ENCODE data around the gene PRKAB1. TPM values are rescaled to one million over a fixed set of nuclear protein-coding genes. Genes with fewer than 3 reads are reported as not detected.

The PRKAB1 gene
- total RNA-seq, 1 experiment from 2014 or later = 32.3 TPM

DNA sequence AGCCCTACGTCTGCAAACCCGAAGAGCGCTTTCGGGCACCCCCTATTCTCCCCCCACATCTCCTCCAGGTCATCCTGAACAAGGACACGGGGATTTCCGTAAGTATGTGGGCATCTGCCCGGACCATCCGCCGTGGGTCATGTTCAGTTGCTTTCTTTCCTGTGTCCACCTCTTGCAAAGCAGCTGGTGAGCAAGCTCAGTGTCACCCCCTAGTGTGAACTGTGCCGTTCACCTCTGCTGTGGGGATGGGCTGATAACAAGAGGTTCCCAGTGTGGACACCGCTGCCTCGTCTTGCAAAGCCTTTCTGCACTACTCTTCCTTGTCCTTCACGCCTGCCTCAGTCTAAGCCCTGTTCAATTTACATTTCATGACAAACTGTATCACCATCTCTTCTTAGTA is 8.6 kb downstream of the PRKAB1 start:
- peaks cover 12% of the 10 kb centered on the region for H3K4me1 Mint-ChIP-seq
- ATAC-seq (no peak), DNase-seq (ENCODE audit: low spot score) (no peak)
- H3K4me3 Mint-ChIP-seq = no peak overlapping the region
- peaks cover 94% of the 10 kb centered on the region for H3K36me3 Mint-ChIP-seq
- no peak overlapping the region for H3K27ac Mint-ChIP-seq
- ChIA-PET CTCF (interaction anchor here (1.1 to 4.0 kb wide), 3 partner anchors 9 to 34 kb away, joined by 6 to 12 read pairs (median 6); partner anchors contain the start of gene PRKAB1), POLR2A (no interaction called here)
- no peaks in the 10 kb centered on the region for H3K27me3 Mint-ChIP-seq (ENCODE audit: low read depth)
- H3K9me3 Mint-ChIP-seq = no peaks in the 10 kb centered on the region
- TF ChIP-seq, protein P1, sequence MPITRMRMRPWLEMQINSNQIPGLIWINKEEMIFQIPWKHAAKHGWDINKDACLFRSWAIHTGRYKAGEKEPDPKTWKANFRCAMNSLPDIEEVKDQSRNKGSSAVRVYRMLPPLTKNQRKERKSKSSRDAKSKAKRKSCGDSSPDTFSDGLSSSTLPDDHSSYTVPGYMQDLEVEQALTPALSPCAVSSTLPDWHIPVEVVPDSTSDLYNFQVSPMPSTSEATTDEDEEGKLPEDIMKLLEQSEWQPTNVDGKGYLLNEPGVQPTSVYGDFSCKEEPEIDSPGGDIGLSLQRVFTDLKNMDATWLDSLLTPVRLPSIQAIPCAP (CRISPR knock-in tag; IDR thresholded peaks at IDR 0.05) = no peak
- TF ChIP-seq, protein P2, sequence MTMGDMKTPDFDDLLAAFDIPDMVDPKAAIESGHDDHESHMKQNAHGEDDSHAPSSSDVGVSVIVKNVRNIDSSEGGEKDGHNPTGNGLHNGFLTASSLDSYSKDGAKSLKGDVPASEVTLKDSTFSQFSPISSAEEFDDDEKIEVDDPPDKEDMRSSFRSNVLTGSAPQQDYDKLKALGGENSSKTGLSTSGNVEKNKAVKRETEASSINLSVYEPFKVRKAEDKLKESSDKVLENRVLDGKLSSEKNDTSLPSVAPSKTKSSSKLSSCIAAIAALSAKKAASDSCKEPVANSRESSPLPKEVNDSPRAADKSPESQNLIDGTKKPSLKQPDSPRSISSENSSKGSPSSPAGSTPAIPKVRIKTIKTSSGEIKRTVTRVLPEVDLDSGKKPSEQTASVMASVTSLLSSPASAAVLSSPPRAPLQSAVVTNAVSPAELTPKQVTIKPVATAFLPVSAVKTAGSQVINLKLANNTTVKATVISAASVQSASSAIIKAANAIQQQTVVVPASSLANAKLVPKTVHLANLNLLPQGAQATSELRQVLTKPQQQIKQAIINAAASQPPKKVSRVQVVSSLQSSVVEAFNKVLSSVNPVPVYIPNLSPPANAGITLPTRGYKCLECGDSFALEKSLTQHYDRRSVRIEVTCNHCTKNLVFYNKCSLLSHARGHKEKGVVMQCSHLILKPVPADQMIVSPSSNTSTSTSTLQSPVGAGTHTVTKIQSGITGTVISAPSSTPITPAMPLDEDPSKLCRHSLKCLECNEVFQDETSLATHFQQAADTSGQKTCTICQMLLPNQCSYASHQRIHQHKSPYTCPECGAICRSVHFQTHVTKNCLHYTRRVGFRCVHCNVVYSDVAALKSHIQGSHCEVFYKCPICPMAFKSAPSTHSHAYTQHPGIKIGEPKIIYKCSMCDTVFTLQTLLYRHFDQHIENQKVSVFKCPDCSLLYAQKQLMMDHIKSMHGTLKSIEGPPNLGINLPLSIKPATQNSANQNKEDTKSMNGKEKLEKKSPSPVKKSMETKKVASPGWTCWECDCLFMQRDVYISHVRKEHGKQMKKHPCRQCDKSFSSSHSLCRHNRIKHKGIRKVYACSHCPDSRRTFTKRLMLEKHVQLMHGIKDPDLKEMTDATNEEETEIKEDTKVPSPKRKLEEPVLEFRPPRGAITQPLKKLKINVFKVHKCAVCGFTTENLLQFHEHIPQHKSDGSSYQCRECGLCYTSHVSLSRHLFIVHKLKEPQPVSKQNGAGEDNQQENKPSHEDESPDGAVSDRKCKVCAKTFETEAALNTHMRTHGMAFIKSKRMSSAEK (CRISPR knock-in tag; IDR thresholded peaks at IDR 0.05; ENCODE audit: borderline replicate concordance) = no peak
- TF ChIP-seq ELF4 (CRISPR knock-in tag; IDR thresholded peaks at IDR 0.05; ENCODE audit: low read depth) (no peak), JUN (CRISPR knock-in tag; IDR thresholded peaks at IDR 0.05) (no peak), TCF7 (CRISPR knock-in tag; IDR thresholded peaks at IDR 0.05; ENCODE audit: low read depth) (no peak), ESRRA (CRISPR knock-in tag; IDR thresholded peaks at IDR 0.05; ENCODE audit: borderline replicate concordance) (no peak), GRHL2 (CRISPR knock-in tag; IDR thresholded peaks at IDR 0.05; ENCODE audit: insufficient replicate concordance, severe bottlenecking) (no peak), ETV6 (CRISPR knock-in tag; IDR thresholded peaks at IDR 0.05) (no peak), ZNF396 (CRISPR knock-in tag; IDR thresholded peaks at IDR 0.05; ENCODE audit: borderline replicate concordance) (no peak)
- TF ChIP-seq, protein P3, sequence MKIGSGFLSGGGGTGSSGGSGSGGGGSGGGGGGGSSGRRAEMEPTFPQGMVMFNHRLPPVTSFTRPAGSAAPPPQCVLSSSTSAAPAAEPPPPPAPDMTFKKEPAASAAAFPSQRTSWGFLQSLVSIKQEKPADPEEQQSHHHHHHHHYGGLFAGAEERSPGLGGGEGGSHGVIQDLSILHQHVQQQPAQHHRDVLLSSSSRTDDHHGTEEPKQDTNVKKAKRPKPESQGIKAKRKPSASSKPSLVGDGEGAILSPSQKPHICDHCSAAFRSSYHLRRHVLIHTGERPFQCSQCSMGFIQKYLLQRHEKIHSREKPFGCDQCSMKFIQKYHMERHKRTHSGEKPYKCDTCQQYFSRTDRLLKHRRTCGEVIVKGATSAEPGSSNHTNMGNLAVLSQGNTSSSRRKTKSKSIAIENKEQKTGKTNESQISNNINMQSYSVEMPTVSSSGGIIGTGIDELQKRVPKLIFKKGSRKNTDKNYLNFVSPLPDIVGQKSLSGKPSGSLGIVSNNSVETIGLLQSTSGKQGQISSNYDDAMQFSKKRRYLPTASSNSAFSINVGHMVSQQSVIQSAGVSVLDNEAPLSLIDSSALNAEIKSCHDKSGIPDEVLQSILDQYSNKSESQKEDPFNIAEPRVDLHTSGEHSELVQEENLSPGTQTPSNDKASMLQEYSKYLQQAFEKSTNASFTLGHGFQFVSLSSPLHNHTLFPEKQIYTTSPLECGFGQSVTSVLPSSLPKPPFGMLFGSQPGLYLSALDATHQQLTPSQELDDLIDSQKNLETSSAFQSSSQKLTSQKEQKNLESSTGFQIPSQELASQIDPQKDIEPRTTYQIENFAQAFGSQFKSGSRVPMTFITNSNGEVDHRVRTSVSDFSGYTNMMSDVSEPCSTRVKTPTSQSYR (CRISPR knock-in tag; IDR thresholded peaks at IDR 0.05) = no peak
- TF ChIP-seq, protein P4, sequence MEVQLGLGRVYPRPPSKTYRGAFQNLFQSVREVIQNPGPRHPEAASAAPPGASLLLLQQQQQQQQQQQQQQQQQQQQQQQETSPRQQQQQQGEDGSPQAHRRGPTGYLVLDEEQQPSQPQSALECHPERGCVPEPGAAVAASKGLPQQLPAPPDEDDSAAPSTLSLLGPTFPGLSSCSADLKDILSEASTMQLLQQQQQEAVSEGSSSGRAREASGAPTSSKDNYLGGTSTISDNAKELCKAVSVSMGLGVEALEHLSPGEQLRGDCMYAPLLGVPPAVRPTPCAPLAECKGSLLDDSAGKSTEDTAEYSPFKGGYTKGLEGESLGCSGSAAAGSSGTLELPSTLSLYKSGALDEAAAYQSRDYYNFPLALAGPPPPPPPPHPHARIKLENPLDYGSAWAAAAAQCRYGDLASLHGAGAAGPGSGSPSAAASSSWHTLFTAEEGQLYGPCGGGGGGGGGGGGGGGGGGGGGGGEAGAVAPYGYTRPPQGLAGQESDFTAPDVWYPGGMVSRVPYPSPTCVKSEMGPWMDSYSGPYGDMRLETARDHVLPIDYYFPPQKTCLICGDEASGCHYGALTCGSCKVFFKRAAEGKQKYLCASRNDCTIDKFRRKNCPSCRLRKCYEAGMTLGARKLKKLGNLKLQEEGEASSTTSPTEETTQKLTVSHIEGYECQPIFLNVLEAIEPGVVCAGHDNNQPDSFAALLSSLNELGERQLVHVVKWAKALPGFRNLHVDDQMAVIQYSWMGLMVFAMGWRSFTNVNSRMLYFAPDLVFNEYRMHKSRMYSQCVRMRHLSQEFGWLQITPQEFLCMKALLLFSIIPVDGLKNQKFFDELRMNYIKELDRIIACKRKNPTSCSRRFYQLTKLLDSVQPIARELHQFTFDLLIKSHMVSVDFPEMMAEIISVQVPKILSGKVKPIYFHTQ (CRISPR knock-in tag; IDR thresholded peaks at IDR 0.05) = no peak
- TF ChIP-seq, protein P5, sequence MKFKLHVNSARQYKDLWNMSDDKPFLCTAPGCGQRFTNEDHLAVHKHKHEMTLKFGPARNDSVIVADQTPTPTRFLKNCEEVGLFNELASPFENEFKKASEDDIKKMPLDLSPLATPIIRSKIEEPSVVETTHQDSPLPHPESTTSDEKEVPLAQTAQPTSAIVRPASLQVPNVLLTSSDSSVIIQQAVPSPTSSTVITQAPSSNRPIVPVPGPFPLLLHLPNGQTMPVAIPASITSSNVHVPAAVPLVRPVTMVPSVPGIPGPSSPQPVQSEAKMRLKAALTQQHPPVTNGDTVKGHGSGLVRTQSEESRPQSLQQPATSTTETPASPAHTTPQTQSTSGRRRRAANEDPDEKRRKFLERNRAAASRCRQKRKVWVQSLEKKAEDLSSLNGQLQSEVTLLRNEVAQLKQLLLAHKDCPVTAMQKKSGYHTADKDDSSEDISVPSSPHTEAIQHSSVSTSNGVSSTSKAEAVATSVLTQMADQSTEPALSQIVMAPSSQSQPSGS (CRISPR knock-in tag; IDR thresholded peaks at IDR 0.05; ENCODE audit: borderline replicate concordance, low read depth) = no peak
- TF ChIP-seq, protein P6, sequence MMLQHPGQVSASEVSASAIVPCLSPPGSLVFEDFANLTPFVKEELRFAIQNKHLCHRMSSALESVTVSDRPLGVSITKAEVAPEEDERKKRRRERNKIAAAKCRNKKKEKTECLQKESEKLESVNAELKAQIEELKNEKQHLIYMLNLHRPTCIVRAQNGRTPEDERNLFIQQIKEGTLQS (CRISPR knock-in tag; conservative IDR thresholded peaks at IDR 0.05) = no peak
- TF ChIP-seq, protein P7, sequence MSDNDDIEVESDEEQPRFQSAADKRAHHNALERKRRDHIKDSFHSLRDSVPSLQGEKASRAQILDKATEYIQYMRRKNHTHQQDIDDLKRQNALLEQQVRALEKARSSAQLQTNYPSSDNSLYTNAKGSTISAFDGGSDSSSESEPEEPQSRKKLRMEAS (CRISPR knock-in tag; IDR thresholded peaks at IDR 0.05) = no peak
- TF ChIP-seq, protein P8, sequence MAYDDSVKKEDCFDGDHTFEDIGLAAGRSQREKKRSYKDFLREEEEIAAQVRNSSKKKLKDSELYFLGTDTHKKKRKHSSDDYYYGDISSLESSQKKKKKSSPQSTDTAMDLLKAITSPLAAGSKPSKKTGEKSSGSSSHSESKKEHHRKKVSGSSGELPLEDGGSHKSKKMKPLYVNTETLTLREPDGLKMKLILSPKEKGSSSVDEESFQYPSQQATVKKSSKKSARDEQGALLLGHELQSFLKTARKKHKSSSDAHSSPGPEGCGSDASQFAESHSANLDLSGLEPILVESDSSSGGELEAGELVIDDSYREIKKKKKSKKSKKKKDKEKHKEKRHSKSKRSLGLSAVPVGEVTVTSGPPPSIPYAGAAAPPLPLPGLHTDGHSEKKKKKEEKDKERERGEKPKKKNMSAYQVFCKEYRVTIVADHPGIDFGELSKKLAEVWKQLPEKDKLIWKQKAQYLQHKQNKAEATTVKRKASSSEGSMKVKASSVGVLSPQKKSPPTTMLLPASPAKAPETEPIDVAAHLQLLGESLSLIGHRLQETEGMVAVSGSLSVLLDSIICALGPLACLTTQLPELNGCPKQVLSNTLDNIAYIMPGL (CRISPR knock-in tag; IDR thresholded peaks at IDR 0.05) = no peak
- TF ChIP-seq, protein P9, sequence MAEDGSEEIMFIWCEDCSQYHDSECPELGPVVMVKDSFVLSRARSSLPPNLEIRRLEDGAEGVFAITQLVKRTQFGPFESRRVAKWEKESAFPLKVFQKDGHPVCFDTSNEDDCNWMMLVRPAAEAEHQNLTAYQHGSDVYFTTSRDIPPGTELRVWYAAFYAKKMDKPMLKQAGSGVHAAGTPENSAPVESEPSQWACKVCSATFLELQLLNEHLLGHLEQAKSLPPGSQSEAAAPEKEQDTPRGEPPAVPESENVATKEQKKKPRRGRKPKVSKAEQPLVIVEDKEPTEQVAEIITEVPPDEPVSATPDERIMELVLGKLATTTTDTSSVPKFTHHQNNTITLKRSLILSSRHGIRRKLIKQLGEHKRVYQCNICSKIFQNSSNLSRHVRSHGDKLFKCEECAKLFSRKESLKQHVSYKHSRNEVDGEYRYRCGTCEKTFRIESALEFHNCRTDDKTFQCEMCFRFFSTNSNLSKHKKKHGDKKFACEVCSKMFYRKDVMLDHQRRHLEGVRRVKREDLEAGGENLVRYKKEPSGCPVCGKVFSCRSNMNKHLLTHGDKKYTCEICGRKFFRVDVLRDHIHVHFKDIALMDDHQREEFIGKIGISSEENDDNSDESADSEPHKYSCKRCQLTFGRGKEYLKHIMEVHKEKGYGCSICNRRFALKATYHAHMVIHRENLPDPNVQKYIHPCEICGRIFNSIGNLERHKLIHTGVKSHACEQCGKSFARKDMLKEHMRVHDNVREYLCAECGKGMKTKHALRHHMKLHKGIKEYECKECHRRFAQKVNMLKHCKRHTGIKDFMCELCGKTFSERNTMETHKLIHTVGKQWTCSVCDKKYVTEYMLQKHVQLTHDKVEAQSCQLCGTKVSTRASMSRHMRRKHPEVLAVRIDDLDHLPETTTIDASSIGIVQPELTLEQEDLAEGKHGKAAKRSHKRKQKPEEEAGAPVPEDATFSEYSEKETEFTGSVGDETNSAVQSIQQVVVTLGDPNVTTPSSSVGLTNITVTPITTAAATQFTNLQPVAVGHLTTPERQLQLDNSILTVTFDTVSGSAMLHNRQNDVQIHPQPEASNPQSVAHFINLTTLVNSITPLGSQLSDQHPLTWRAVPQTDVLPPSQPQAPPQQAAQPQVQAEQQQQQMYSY (CRISPR knock-in tag; IDR thresholded peaks at IDR 0.05) = no peak
- TF ChIP-seq, protein P10, sequence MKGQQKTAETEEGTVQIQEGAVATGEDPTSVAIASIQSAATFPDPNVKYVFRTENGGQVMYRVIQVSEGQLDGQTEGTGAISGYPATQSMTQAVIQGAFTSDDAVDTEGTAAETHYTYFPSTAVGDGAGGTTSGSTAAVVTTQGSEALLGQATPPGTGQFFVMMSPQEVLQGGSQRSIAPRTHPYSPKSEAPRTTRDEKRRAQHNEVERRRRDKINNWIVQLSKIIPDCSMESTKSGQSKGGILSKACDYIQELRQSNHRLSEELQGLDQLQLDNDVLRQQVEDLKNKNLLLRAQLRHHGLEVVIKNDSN (CRISPR knock-in tag; IDR thresholded peaks at IDR 0.05) = no peak
